Prostate gland (tissue), 2 donors: ENCODE results near the gene FHIT. TPM values are rescaled to one million over a fixed set of nuclear protein-coding genes. Genes with fewer than 3 reads are reported as not detected.

ENCODE experiments used
- DNase-seq: peaks from one replicate; pipeline ENCODE4 v3.0.0-alpha.2; 2019; ENCODE audit warnings: low spot score
- H3K27ac ChIP-seq, 2 donors: fragments of 200-600 bp; sonication (generic); 2 replicates each; pipeline ENCODE4 v1.5.1; 2017 to 2019
- H3K27me3 ChIP-seq: fragments of 200-600 bp; sonication (generic); replicated peaks from 2 replicates; pipeline ENCODE4 v1.5.1; 2019; ENCODE audit not compliant: insufficient read depth
- H3K36me3 ChIP-seq, 2 donors: fragments of 200-600 bp; sonication (generic); 1 replicate in 1 of 2; 2 replicates in 1 of 2; pipeline versions ENCODE4 v1.5.1 to v1.8.1; 2017 to 2019
- H3K4me1 ChIP-seq: fragments of 200-600 bp; sonication (generic); replicated peaks from 2 replicates; pipeline ENCODE4 v1.5.1; 2019
- H3K4me3 ChIP-seq, 2 donors: fragments of 200-600 bp; sonication (generic); 2 replicates each; pipeline ENCODE4 v1.5.1; 2017 to 2019
- H3K9me3 ChIP-seq: fragments of 200-600 bp; sonication (generic); 2 replicates; pipeline ENCODE4 v1.5.1; 2017
- CTCF ChIP-seq, 4 experiments: fragments of 200-600 bp in 2 of 4; fragments of 450-650 bp in 2 of 4; sonication (generic) in 2 of 4; IDR thresholded peaks; 1 replicate in 3 of 4; 2 replicates in 1 of 4; pipeline ENCODE4 v1.5.1; 2016 to 2019; ENCODE audit warnings: antibody characterized with exemption in 4 of 4, mild to moderate bottlenecking in 2 of 4, moderate library complexity in 2 of 4
- POLR2A ChIP-seq: fragments of 450-650 bp; IDR thresholded peaks from one replicate; pipeline ENCODE4 v1.6.1; 2016; ENCODE audit warnings: antibody characterized with exemption, mild to moderate bottlenecking
- POLR2AphosphoS5 ChIP-seq: sonication (generic); formaldehyde crosslinking; IDR thresholded peaks from one replicate; pipeline ENCODE4 v1.6.1; 2017; ENCODE audit warnings: antibody characterized with exemption
- WGBS: methylation state at CpG from one replicate; pipeline ENCODE4 v1.1.5; 2018; 5-methylcytosine and 5-hydroxymethylcytosine counted together
- intact Hi-C: fragments of 100-400 bp; cut with DNase I; formaldehyde crosslinking; loops from one replicate; pipeline ENCODE4 v1.14.2; 2022
- total RNA-seq, 2 donors: library from RNA; depleted of rRNA; stranded (reverse); fragments of >200 nt; gene quantifications; one replicate each; pipeline ENCODE4 v1.1.0, GENCODE V29; 2016

Gene FHIT
- total RNA-seq, 2 donors from 2014 or later = 6.4 to 10.4 TPM

- H3K36me3 ChIP-seq = no peaks in the 10 kb centered on the region
- no peaks in the 10 kb centered on the region for H3K9me3 ChIP-seq
- H3K27me3 ChIP-seq = no peaks in the 10 kb centered on the region
- TF ChIP-seq CTCF (IDR thresholded peaks at IDR 0.05) = no peak
- no peak for TF ChIP-seq POLR2A
- TF ChIP-seq POLR2AphosphoS5 = no peak
- no peak for DNase-seq
- WGBS = 90% methylated on average over 1 of the region's 1 CpG
- no peaks in the 10 kb centered on the region for H3K4me1 ChIP-seq
- no peak overlapping the region for H3K4me3 ChIP-seq
- H3K27ac ChIP-seq = no peak overlapping the region
- intact Hi-C loops = no loop called here
Measured at GRCh38 chr3:59714066-59714465, 1537.2 kb downstream of the FHIT start.

- Histone ChIP-seq H3K9me3 (no peaks in the 10 kb centered on the region), H3K36me3 (no peaks in the 10 kb centered on the region), H3K4me1 (no peaks in the 10 kb centered on the region), H3K27me3 (no peaks in the 10 kb centered on the region), H3K4me3 (no peak overlapping the region), H3K27ac (no peak overlapping the region)
- no peak for TF ChIP-seq POLR2A
- TF ChIP-seq POLR2AphosphoS5 = no peak
- TF ChIP-seq CTCF (IDR thresholded peaks at IDR 0.05) = no peak
- intact Hi-C loops = no loop called here
- WGBS = 100% methylated on average over 1 of the region's 1 CpG
- no peak for DNase-seq
Measured at GRCh38 chr3:59710554-59710953, 1540.7 kb downstream of the FHIT start.

GRCh38 chr3:59709702-59710553, 1541.3 kb downstream of the FHIT start:
- Histone ChIP-seq H3K9me3 (no peaks in the 10 kb centered on the region), H3K4me1 (no peaks in the 10 kb centered on the region), H3K27ac (no peak overlapping the region), H3K27me3 (no peaks in the 10 kb centered on the region), H3K4me3 (no peak overlapping the region), H3K36me3 (no peaks in the 10 kb centered on the region)
- WGBS = 58% methylated on average over 5 of the region's 5 CpGs
- intact Hi-C loops = no loop called here
- no peak for DNase-seq
- TF ChIP-seq POLR2A = no peak
- TF ChIP-seq CTCF (IDR thresholded peaks at IDR 0.05) = no peak
- no peak for TF ChIP-seq POLR2AphosphoS5

- intact Hi-C loops = no loop called here
- Histone ChIP-seq H3K4me3 (no peak overlapping the region), H3K4me1 (no peaks in the 10 kb centered on the region), H3K36me3 (no peaks in the 10 kb centered on the region), H3K27ac (no peak overlapping the region), H3K27me3 (no peaks in the 10 kb centered on the region), H3K9me3 (no peaks in the 10 kb centered on the region)
- 97% methylated on average over 3 of the region's 3 CpGs for WGBS
- TF ChIP-seq CTCF (IDR thresholded peaks at IDR 0.05) = no peak
- no peak for TF ChIP-seq POLR2A
- TF ChIP-seq POLR2AphosphoS5 = no peak
- no peak for DNase-seq
Measured at GRCh38 chr3:59708202-59708601, 1543.0 kb downstream of the FHIT start.

- no peaks in the 10 kb centered on the region for H3K27me3 ChIP-seq
- intact Hi-C loops = no loop called here
- TF ChIP-seq POLR2A = no peak
- no peak for TF ChIP-seq CTCF (IDR thresholded peaks at IDR 0.05)
- TF ChIP-seq POLR2AphosphoS5 = no peak
- no peak overlapping the region for H3K4me3 ChIP-seq
- no peaks in the 10 kb centered on the region for H3K4me1 ChIP-seq
- no peak for DNase-seq
- H3K36me3 ChIP-seq = no peaks in the 10 kb centered on the region
- H3K9me3 ChIP-seq = no peaks in the 10 kb centered on the region
- no peak overlapping the region for H3K27ac ChIP-seq
- 71% methylated on average over 4 of the region's 4 CpGs for WGBS
Measured at GRCh38 chr3:59704292-59704691, 1547.0 kb downstream of the FHIT start.
